Upper lobe of left lung (tissue), 4 donors: ENCODE measurements around the gene IGHMBP2.

Experiments
- EP300 ChIP-seq, 4 donors: sonication (generic); formaldehyde crosslinking; IDR thresholded peaks; one replicate each; pipeline ENCODE4 v1.5.1; 2017; ENCODE audit warnings: antibody characterized with exemption in 4 of 4, control low read depth in 2 of 4
- POLR2A ChIP-seq, 4 donors: fragments of 450-650 bp; IDR thresholded peaks; one replicate each; pipeline ENCODE4 v1.5.1; 2016 to 2017; ENCODE audit warnings: antibody characterized with exemption in 4 of 4, mild to moderate bottlenecking in 2 of 4
- POLR2AphosphoS5 ChIP-seq, 2 donors: sonication (generic); formaldehyde crosslinking; IDR thresholded peaks; one replicate each; pipeline ENCODE4 v1.5.1; 2017; ENCODE audit warnings: antibody characterized with exemption in 2 of 2
- TF ChIP-seq, protein P1 (sequence below), 6 experiments: fragments of 450-650 bp in 4 of 6; fragments of 200-600 bp in 2 of 6; sonication (generic) in 2 of 6; IDR thresholded peaks; one replicate each; pipeline ENCODE4 v1.5.1; 2016 to 2019; ENCODE audit warnings: antibody characterized with exemption in 6 of 6

- TF ChIP-seq, protein P1, sequence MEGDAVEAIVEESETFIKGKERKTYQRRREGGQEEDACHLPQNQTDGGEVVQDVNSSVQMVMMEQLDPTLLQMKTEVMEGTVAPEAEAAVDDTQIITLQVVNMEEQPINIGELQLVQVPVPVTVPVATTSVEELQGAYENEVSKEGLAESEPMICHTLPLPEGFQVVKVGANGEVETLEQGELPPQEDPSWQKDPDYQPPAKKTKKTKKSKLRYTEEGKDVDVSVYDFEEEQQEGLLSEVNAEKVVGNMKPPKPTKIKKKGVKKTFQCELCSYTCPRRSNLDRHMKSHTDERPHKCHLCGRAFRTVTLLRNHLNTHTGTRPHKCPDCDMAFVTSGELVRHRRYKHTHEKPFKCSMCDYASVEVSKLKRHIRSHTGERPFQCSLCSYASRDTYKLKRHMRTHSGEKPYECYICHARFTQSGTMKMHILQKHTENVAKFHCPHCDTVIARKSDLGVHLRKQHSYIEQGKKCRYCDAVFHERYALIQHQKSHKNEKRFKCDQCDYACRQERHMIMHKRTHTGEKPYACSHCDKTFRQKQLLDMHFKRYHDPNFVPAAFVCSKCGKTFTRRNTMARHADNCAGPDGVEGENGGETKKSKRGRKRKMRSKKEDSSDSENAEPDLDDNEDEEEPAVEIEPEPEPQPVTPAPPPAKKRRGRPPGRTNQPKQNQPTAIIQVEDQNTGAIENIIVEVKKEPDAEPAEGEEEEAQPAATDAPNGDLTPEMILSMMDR (IDR thresholded peaks at IDR 0.05), result no peak
- no peak for TF ChIP-seq POLR2AphosphoS5 (IDR thresholded peaks at IDR 0.05)
- peak in 1 of 4 donors; percentile 8 for TF ChIP-seq POLR2A (IDR thresholded peaks at IDR 0.05)
- no peak for TF ChIP-seq EP300 (IDR thresholded peaks at IDR 0.05)
Measured at GRCh38 chr11:68927280-68928135, 23.8 kb downstream of the IGHMBP2 start.
